Fibroblast of lung (primary cell): ENCODE results near the gene SYCE3. TPM values are rescaled to one million over a fixed set of nuclear protein-coding genes. Genes with fewer than 3 reads are reported as not detected.
A peak's percentile ranks its signal among the peaks of the same experiment; 100 is the strongest.
"Not testable (repeated sequence)": the region's sequence is repeated elsewhere in the genome, so short reads cannot be mapped to it uniquely, and the experiment has no call there.

Source experiments
- DNase-seq, 2 donors: peaks; one replicate each; pipeline versions ENCODE4 v3.0.0 to v3.0.0-alpha.2; 2010; ENCODE audit warnings: low read depth in 2 of 2
- H2AFZ ChIP-seq: 2 replicates; pipeline ENCODE4 v1.5.1; 2012; ENCODE audit warnings: low read length, control low read depth, inconsistent platforms
- H3K27ac ChIP-seq: 2 replicates; pipeline ENCODE4 v1.5.1; 2011; ENCODE audit warnings: low read length, control low read depth; ENCODE audit not compliant: insufficient read depth
- H3K27me3 ChIP-seq: 2 replicates; pipeline ENCODE4 v1.5.1; 2011; ENCODE audit warnings: mild to moderate bottlenecking, low read length; ENCODE audit not compliant: control insufficient read depth, insufficient read depth
- H3K36me3 ChIP-seq: 2 replicates; pipeline ENCODE4 v1.5.1; 2011; ENCODE audit warnings: low read length; ENCODE audit not compliant: control insufficient read depth, insufficient read depth
- H3K4me1 ChIP-seq: 2 replicates; pipeline ENCODE4 v1.5.1; 2011; ENCODE audit warnings: low read length; ENCODE audit not compliant: control insufficient read depth, insufficient read depth; ENCODE audit errors: extremely low read depth
- H3K4me2 ChIP-seq: 2 replicates; pipeline ENCODE4 v1.5.1; 2011; ENCODE audit warnings: low read length, control low read depth; ENCODE audit not compliant: insufficient read depth; ENCODE audit errors: extremely low read depth
- H3K4me3 ChIP-seq, 4 experiments: fragments of 200-600 bp in 1 of 4; sonication (generic) in 1 of 4; replicated peaks in 1 of 4; 2 replicates each; pipeline ENCODE4 v1.5.1; 2011 to 2016; ENCODE audit warnings: low read length in 4 of 4, low read depth in 3 of 4, mild to moderate bottlenecking in 3 of 4, control low read depth in 2 of 4, inconsistent platforms in 1 of 4, mixed read lengths in 1 of 4; ENCODE audit not compliant: insufficient read depth in 1 of 4; ENCODE audit errors: control extremely low read depth in 1 of 4
- H3K79me2 ChIP-seq: 2 replicates; pipeline ENCODE4 v1.5.1; 2012; ENCODE audit warnings: mild to moderate bottlenecking, low read length, inconsistent platforms; ENCODE audit not compliant: control insufficient read depth, insufficient read depth
- H3K9ac ChIP-seq: 2 replicates; pipeline ENCODE4 v1.5.1; 2011; ENCODE audit warnings: mild to moderate bottlenecking, low read length, control low read depth; ENCODE audit not compliant: insufficient read depth
- H3K9me3 ChIP-seq: 2 replicates; pipeline ENCODE4 v1.5.1; 2012; ENCODE audit warnings: low read depth, low read length; ENCODE audit not compliant: control insufficient read depth, insufficient read depth
- H4K20me1 ChIP-seq: 2 replicates; pipeline ENCODE4 v1.5.1; 2011; ENCODE audit warnings: low read length; ENCODE audit not compliant: control insufficient read depth, insufficient read depth; ENCODE audit errors: extremely low read depth
- EZH2 ChIP-seq: IDR thresholded peaks from 2 replicates; pipeline ENCODE4 v1.5.1; 2012; ENCODE audit warnings: low read length, control low read depth, mild to moderate bottlenecking; ENCODE audit errors: missing control alignments
- polyA plus RNA-seq, 2 donors: library from polyadenylated mRNA; depleted of rRNA in 1 of 2; stranded (reverse) in 1 of 2; unstranded in 1 of 2; fragments of >200 nt; gene quantifications; 2 replicates each; pipeline ENCODE4 v1.2.1, GENCODE V29; 2011 to 2012; ENCODE audit warnings: missing spikeins in 1 of 2
- total RNA-seq: library from RNA; depleted of rRNA; stranded (reverse); fragments of >200 nt; gene quantifications from 2 replicates; pipeline ENCODE4 v1.2.1, GENCODE V29; 2014
- TF ChIP-seq, protein P1 (sequence below), 2 donors: IDR thresholded peaks in 1 of 2; conservative IDR thresholded peaks in 1 of 2; 1 replicate in 1 of 2; 2 replicates in 1 of 2; pipeline ENCODE4 v1.5.1; 2011 to 2012; ENCODE audit warnings: low read length in 2 of 2, control low read depth in 1 of 2, inconsistent platforms in 1 of 2, low read depth in 1 of 2, mild to moderate bottlenecking in 1 of 2

SYCE3 gene
- total and polyA plus RNA-seq, 2 donors (not counting 1 experiment from before 2014, with no cell fraction given) = 0.33 TPM; not detected in 1

DNA sequence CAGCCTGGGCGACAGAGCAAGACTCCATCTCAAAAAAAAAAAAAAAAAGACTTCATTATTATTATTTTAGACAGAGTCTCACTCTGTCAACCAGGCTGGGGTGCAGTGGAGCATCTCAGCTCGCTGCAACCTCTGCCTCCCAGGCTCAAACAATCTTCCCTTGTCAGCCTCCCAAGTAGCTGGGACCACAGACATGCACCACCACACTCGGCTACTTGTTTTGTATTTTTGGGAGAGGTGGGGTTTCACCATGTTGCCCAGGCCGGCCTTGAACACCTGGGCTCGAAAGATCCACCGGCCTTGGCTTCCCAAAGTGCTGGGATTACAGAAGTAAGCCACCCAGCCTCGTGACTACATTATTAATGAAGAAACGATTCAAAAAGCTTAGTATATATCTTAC, 27.6 kb downstream of the SYCE3 start:
- Histone ChIP-seq H3K79me2 (no peaks in the 10 kb centered on the region), H3K4me2 (no peak overlapping the region), H3K9ac (no peak overlapping the region), H3K27ac (no peak overlapping the region), H2AFZ (no peak overlapping the region), H3K9me3 (no peaks in the 10 kb centered on the region), H3K4me1 (peaks cover 14% of the 10 kb centered on the region), H3K36me3 (no peaks in the 10 kb centered on the region), H4K20me1 (no peaks in the 10 kb centered on the region), H3K27me3 (peaks cover 10% of the 10 kb centered on the region), H3K4me3 (no peak overlapping the region)
- no peak for TF ChIP-seq EZH2
- TF ChIP-seq, protein P1, sequence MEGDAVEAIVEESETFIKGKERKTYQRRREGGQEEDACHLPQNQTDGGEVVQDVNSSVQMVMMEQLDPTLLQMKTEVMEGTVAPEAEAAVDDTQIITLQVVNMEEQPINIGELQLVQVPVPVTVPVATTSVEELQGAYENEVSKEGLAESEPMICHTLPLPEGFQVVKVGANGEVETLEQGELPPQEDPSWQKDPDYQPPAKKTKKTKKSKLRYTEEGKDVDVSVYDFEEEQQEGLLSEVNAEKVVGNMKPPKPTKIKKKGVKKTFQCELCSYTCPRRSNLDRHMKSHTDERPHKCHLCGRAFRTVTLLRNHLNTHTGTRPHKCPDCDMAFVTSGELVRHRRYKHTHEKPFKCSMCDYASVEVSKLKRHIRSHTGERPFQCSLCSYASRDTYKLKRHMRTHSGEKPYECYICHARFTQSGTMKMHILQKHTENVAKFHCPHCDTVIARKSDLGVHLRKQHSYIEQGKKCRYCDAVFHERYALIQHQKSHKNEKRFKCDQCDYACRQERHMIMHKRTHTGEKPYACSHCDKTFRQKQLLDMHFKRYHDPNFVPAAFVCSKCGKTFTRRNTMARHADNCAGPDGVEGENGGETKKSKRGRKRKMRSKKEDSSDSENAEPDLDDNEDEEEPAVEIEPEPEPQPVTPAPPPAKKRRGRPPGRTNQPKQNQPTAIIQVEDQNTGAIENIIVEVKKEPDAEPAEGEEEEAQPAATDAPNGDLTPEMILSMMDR (conservative IDR thresholded peaks at IDR 0.05 in 1 of 2, IDR thresholded peaks at IDR 0.05 in 1 of 2; ENCODE audit: low read depth in 1 of 2, low read length in 2 of 2) = no peak
- DNase-seq = no peak

DNA sequence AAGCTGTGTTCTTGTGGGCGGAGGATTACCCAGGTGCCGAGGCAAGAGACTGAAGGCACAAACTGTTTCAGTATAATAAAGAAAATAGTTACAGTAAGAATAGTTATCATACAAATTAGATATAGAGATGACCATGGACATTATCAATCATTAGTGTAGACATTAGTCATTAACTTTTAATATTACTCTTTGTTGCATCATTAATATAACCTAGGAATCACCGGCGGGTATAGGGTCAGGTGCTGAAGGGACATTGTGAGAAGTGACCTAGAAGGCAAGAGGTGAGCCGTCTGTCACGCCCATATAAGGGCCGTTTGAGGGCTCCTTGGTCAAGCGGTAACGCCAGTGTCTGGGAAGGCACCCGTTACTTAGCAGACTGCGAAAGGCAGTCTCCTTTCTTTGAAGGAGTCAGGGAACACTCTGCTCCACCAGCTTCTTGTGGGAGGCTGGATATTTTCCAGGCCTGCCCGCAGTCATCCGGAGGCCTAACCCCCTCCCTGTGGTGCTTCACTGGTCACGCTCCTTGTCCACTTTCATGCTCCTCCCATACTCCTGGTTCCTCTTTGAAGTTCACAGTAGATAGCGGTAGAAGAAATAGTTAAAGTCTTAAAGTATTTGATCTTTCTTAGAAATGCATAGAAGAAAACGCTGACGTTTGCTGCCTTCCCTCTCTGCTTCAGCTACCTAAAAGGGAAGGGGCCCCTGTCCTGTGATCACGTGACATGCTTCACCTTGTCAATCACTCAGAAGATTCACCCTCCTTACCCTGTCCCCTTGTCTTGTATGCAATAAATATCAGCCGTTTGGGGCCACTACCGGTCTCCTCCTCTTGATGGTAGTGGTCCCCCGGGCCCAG, 28.6 kb downstream of the SYCE3 start:
- not testable (repeated sequence) for H3K4me2 ChIP-seq, H2AFZ ChIP-seq, H3K36me3 ChIP-seq, H3K9me3 ChIP-seq, H3K27ac ChIP-seq, H3K9ac ChIP-seq, H3K4me3 ChIP-seq, H3K79me2 ChIP-seq, H4K20me1 ChIP-seq
- peak; percentile 59 to 67 for DNase-seq
- Histone ChIP-seq H3K4me1 (peaks cover 11% of the 10 kb centered on the region), H3K27me3 (peaks cover 11% of the 10 kb centered on the region)

DNA sequence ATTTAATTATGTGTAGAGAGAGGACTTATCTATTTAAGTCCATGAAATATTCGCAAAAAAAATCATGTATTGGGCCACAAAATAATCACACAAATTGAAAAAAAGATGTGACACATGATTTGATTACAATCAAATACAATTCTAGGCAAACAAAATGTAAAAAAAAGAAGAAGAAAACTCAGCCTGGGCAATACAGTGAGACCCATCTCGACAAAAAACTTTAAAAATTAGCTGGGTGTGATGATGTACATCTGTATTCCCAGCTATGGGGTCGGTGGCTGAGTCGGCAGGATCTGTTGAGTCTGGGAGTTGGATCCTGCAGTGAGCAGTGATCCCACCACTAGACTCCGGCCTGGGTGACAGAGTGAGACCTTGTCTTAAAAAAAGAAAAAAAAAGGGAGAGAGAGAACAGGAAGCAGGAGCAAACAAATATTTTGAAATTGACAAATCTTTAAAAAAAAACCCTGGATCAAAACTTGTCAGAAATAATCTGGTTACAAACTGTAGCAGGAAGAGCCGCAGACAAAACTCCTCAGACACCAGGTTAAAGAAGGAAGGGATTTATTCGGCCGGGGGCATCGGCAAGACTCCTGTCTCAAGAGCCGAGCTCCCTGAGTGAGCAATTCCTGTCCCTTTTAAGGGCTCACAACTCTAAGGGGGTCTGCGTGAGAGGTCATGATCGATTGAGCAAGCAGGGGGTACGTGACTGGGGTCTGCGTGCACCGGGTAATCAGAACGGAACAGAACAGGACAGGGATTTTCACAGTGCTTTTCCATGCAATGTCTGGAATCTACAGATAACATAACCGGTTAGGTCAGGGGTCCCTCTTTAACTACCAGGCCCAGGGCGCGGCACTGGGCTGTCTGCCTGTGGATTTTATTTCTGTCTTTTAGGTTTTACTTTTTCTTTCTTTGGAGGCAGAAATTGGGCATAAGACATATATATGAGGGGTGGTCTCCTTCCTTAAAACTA, 29.6 kb downstream of the SYCE3 start:
- Histone ChIP-seq H3K4me3 (no peak overlapping the region), H3K4me1 (peaks cover 10% of the 10 kb centered on the region), H3K9me3 (no peaks in the 10 kb centered on the region), H3K36me3 (no peaks in the 10 kb centered on the region), H4K20me1 (no peaks in the 10 kb centered on the region), H3K27me3 (peaks cover 11% of the 10 kb centered on the region), H2AFZ (no peak overlapping the region), H3K79me2 (no peaks in the 10 kb centered on the region), H3K27ac (no peak overlapping the region), H3K4me2 (no peak overlapping the region), H3K9ac (no peak overlapping the region)
- no peak for TF ChIP-seq EZH2
- TF ChIP-seq, protein P1 (conservative IDR thresholded peaks at IDR 0.05 in 1 of 2, IDR thresholded peaks at IDR 0.05 in 1 of 2; ENCODE audit: low read depth in 1 of 2, low read length in 2 of 2) = no peak
- no peak for DNase-seq
